Stimulated activated CD8-positive, alpha-beta memory T cell treated with anti-CD3 and anti-CD28 coated beads, Interleukin-7, amount 100 ng/mL, for 24 hours (primary cell): ENCODE data around the gene KISS1R.
"Not testable (repeated sequence)": the region's sequence is repeated elsewhere in the genome, so short reads cannot be mapped to it uniquely, and the experiment has no call there.

Source experiments
- DNase-seq: peaks from one replicate; pipeline ENCODE4 v3.0.0-alpha.2; 2020; ENCODE audit warnings: low read depth

KISS1R gene

GRCh38 chr19:881385-882071 is 35.6 kb upstream of the KISS1R start:
- DNase-seq, result no peak

DNA sequence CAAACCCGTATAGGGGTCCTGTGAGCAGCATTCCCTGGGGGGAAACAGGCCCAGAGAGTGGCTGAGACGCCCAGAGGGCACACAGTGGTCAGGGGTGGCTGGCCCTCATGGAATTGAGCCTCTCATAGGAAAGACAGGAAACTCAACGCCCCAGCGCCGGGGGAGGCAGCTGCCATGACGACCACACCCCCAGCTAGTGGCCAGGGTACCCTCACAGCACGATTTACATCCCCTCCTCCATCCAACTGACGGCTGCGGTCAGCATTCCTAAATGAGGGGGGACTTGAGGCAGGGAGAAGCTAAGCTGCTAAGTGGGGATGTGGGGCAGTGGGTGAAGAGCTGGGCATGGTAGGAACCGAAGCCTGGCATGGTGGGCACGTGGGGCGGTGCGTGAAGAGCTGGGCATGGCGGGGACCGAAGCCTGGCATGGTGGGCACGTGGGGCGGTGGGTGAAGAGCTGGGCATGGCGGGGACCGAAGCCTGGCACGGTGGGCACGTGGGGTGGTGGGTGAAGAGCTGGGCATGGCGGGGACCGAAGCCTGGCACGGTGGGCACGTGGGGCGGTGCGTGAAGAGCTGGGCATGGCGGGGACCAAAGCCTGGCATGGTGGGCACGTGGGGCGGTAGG is 34.1 kb upstream of the KISS1R start:
- DNase-seq, result no peak

DNA sequence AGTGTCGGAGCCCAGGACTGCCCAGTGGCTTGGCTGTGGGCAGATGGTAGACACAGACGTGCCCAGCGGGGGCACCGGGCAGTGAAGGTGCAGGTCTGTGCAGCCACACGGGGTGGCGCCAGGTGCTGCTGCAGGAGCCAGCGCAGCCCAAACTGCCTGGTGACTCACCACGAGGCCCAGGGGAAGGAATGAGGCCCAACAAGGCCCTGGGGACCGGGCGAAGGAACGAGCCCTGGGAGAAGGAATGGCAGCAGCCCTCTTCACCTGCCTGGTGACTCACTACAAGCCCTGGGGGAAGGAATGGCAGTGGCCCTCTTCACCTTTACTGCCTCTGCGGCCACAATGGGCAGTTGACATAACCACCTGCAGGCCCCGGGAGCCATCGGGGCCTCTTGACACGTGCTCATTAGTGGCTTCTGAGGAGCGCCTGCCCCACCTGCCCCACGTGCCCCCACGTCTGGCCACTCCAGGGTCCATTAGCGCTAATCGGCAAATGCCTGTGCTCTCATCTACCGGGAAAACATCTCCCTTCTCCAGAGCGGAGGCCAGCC is 33.4 kb upstream of the KISS1R start:
- DNase-seq, result no peak

- no peak for DNase-seq
Measured at GRCh38 chr19:884420-885211, 32.5 kb upstream of the KISS1R start.

- no peak for DNase-seq
Measured at GRCh38 chr19:885536-886224, 31.5 kb upstream of the KISS1R start.

DNA sequence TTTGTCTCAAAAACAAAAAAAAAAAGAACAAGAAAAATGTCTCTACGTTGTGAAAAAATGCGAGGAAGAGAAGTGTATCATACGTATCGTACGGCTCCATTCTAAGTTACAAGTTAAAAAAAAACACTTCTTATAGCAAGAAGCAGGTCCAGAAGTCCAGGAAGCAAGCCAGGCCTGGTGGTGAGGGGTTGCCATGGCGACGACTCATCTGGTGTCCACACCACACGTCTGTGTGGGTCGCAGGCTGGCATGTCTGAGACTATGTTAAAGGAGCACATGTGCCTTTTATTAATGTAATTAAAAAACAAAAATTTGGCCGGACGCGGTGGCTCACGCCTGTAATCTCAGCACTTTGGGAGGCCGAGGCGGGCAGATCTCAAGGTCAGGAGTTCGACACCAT is 30.1 kb upstream of the KISS1R start:
- no peak for DNase-seq

DNA sequence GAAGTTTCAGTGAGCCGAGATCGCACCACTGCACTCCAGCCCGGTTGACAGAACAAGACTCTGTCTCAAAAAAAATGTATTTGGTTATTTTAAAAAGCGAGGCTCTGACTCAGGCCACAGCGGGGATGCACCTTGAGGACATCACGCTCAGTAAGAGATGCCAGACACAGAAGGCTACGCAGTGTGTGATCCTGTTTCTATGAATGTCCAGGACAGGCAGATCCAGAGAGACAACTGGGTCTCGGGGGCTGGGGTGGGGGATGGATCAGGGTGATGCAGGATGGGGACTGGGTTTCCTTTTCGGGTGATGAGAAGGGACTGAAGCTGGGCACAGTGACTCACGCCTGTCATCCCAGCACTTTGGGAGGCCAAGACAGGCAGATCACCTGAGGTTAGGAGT is 29.5 kb upstream of the KISS1R start:
- DNase-seq, result no peak

DNA sequence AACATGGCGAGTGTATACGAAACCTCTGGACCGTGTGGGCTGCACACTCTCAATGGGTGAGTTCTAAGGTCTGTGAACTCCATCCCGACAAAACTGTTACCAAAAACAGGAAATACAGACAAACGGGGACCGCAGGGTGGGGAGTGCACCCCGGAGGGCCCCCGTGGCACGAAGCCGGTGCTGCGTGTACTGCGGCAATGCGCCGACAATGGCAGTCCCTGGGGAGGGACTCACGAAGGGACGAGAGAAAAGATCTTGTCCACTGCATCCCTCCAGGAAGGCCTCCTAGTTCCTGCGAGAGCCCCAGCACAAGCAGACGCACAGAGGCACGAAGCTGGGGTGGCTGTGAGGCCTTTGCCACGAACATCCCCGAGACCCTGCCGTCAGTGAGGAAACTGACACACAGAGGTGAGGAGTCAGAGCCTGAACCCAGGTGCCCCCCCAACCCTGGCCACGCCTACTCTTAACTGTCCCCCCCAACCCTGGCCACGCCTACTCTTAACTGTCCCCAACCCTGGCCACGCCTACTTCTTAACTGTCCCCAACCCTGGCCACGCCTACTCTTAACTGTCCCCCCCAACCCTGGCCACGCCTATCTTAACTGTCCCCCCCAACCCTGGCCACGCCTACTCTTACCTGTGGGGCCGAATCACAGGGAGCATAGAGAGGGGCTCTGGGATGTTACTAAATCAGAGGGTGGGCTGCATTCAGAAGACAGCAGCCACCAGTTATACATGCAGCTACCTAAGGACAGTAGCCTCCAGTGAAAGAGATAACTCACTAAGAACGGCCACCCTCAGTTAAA is 28.4 kb upstream of the KISS1R start:
- no peak for DNase-seq

DNA sequence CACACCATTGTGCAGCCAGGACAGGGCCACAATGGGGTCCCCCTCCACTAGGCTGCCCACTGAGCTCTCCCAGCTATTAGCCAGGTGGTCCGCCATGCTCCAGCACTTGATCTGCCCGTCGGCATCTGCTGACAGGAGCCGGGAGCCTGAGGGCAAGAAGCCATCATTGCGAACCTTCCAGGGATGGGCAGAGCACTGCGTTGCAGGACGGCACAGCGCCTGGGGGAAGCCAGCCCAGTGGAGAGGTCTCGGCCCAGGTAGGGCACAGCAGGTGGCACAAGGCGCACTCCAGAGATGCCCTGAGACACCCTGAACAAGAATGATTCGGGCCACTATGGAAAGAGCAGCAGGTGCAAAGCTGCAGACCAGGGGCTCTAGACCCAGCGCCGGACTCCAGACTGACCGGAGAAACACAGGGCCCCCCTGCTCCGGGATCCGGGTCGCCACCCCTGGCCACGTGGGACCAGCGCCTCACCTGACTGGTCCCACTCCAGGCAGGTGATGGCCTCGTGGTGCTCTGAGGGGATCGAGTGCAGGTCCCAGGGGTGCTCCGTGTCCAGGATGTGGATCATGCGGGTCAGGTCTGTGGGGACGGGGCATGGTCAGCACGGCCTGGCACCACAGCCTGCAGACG is 27.4 kb upstream of the KISS1R start:
- DNase-seq, result no peak

DNA sequence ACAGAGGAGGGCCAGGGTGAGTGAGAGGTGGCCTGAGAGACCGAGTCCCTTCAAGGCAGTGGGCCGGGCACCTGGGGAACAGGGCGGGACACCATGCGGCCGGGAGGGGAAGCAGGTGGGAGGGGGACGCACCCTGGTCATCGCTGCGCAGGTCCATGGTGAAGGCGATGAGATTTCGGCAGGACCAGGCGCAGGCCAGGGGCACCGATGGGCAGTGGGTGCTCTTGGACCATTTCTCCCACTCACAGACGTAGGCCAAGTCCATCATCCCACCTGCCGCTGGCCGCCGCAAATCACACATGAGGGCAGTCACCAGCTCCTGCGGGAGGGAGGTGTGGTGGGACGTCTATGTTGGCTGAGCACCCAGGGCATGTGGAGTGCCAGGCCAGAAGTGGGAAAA is 26.3 kb upstream of the KISS1R start:
- no peak for DNase-seq

DNA sequence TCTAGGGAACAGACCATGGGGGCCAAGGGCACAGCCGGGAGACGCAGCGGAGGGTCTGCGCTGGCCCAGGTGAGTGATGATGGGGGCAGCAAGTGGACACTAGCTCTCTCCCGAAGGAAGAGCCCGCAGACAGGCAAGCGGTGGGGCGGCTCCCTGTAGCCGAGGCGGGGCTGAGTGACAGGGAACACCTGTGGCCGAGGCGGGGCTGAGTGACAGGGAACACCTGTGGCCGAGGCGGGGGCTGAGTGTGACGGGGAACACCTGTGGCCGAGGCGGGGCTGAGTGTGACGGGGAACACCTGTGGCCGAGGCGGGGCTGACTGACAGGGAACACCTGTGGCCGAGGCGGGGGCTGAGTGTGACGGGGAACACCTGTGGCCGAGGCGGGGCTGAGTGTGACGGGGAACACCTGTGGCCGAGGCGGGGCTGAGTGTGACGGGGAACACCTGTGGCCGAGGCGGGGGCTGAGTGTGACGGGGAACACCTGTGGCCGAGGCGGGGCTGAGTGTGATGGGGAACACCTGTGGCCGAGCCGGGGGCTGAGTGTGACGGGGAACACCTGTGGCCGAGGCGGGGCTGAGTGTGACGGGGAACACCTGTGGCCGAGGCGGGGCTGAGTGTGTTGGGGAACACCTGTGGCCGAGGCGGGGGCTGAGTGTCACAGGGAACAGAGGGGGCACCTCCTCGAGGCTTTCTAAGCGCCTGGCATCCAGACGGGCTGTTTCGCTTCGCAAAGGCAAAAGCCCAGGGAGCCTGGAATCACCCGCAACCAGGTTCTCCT is 25.5 kb upstream of the KISS1R start:
- not testable (repeated sequence) for DNase-seq

DNA sequence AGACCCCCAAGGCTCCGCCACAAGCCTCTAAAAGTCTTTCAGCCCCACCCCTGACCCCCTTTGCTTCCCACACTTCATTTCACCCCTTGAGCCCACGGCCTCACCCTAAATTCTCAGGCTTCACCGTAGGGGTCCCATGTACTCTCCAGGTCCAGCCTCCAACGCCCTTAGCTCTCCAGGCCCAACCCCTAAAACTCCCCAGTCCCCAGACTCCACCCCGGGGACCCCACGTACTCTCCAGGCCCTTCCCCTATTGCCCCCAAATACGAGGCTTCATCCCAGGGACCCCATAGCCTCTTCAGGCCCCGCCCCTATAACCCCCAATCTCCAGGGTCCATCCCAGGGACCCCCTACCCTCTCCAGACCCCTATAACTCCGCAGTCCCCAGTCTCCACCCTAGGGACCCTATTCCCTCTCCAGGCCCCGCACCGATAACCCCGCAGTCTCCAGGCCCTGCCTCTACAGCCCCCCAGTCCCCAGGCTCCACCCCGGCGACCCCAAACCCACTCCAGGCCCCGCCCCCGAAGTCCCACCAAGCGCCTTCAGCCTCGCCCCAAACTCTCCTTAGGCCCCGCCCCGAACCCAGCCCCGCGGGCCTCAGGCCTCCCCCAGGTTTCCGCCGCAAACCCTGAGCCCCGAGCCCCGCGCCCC is 24.8 kb upstream of the KISS1R start:
- no peak for DNase-seq

DNA sequence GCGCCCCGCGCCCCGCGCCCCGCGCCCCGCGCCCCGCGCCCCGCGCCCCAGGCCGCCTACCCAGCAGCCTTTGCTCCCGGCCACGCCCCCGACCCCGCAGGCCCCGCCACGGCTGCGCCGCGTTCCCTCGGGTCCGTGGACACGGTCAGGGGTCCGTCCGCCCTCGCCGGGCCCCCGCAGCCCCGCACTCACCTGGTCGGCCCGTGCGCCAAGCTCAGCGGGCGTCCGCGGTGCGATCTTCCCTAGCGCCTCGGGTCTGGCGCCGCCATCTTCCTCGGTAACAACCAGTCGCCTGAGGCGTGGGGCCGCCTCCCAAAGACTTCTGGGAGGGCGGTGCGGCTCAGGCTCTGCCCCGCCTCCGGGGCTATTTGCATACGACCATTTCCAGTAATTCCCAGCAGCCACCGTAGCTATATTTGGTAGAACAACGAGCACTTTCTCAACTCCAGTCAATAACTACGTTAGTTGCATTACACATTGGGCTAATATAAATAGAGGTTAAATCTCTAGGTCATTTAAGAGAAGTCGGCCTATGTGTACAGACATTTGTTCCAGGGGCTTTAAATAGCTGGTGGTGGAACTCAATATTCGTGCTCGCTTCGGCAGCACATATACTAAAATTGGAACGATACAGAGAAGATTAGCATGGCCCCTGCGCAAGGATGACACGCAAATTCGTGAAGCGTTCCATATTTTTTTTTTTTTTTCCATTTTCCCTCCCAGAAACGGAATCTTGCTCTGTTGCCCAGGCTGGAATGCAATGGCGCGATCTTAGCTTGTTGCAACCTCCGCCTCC is 24.0 kb upstream of the KISS1R start, which contains the start of the genes MED16 and RNU6-9:
Gene MED16, minus strand, starts transcription at position 294 of the 796 bp plus-strand sequence. CDS start 2,056 bp downstream, outside the sequence.
Gene RNU6-9, plus strand, starts transcription at position 591 of the 796 bp plus-strand sequence.
- no peak for DNase-seq

- DNase-seq, result no peak
Measured at GRCh38 chr19:896434-896833, 20.7 kb upstream of the KISS1R start.

DNA sequence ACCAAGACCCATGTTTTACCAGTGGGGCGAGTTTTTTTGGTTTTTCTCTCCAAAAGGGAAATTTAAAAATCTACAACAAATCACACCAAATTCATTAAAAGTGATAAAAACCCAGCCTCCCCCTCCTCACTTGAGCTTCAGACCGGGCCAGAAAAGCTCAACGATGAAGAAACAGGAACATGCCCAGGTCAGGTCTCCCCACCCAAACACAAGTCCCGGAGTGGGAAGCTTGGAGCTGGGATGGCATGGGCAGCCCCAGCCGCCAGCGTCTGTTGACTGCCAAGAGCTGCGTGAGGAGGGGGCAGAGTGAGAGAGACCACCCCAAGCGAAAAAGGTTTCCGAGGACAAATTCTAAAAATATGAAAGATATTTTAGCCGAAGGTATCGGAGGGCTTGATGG is 20.1 kb upstream of the KISS1R start:
- no peak for DNase-seq

- DNase-seq, result no peak
Measured at GRCh38 chr19:897442-898039, 19.6 kb upstream of the KISS1R start.

- no peak for DNase-seq
Measured at GRCh38 chr19:898663-899062, 18.5 kb upstream of the KISS1R start.
